Liver (tissue), 9 donors: ENCODE measurements around the gene WNK2. TPM values are rescaled to one million over a fixed set of nuclear protein-coding genes. Genes with fewer than 3 reads are reported as not detected.

Experiments
- DNase-seq: peaks from one replicate; pipeline ENCODE4 v3.0.0-alpha.2; 2017; ENCODE audit warnings: low spot score
- H3K27ac ChIP-seq, 2 donors: one replicate each; pipeline ENCODE4 v1.7.0; 2013; ENCODE audit warnings: inconsistent platforms in 2 of 2, low read length in 2 of 2, control low read depth in 1 of 2, low read depth in 1 of 2, mild to moderate bottlenecking in 1 of 2
- H3K27me3 ChIP-seq, 4 donors: one replicate each; pipeline versions ENCODE4 v1.6.1 to v1.7.0; 2013; ENCODE audit warnings: low read length in 3 of 4, inconsistent platforms in 1 of 4, mild to moderate bottlenecking in 1 of 4, moderate library complexity in 1 of 4; ENCODE audit not compliant: control insufficient read depth in 4 of 4, insufficient read depth in 4 of 4
- H3K36me3 ChIP-seq, 4 donors: one replicate each; pipeline versions ENCODE4 v1.6.1 to v1.7.0; 2013; ENCODE audit warnings: low read length in 3 of 4, mild to moderate bottlenecking in 3 of 4, low read depth in 1 of 4, moderate library complexity in 1 of 4; ENCODE audit not compliant: control insufficient read depth in 4 of 4, insufficient read depth in 3 of 4
- H3K4me1 ChIP-seq, 4 donors: one replicate each; pipeline versions ENCODE4 v1.6.1 to v1.7.0; 2013; ENCODE audit warnings: low read length in 3 of 4, mild to moderate bottlenecking in 3 of 4, moderate library complexity in 1 of 4; ENCODE audit not compliant: control insufficient read depth in 4 of 4, insufficient read depth in 4 of 4
- H3K4me3 ChIP-seq, 3 donors: one replicate each; pipeline versions ENCODE4 v1.6.1 to v1.7.0; 2013; ENCODE audit warnings: low read length in 3 of 3, control low read depth in 1 of 3, low read depth in 1 of 3, mild to moderate bottlenecking in 1 of 3
- H3K9ac ChIP-seq, 2 donors: one replicate each; pipeline ENCODE4 v1.7.0; 2013; ENCODE audit warnings: low read length in 2 of 2, mild to moderate bottlenecking in 2 of 2, moderate library complexity in 2 of 2, control low read depth in 1 of 2, low read depth in 1 of 2
- H3K9me3 ChIP-seq, 4 donors: one replicate each; pipeline versions ENCODE4 v1.6.1 to v1.7.0; 2013; ENCODE audit warnings: low read length in 3 of 4; ENCODE audit not compliant: control insufficient read depth in 4 of 4
- EGR1 ChIP-seq, 2 donors: IDR thresholded peaks; 2 replicates each; pipeline ENCODE4 v1.6.1; 2016 to 2018; ENCODE audit warnings: antibody characterized with exemption in 2 of 2, low read depth in 2 of 2
- FOXA1 ChIP-seq: IDR thresholded peaks from 2 replicates; pipeline ENCODE4 v1.6.1; 2016; ENCODE audit warnings: antibody characterized with exemption
- GABPA ChIP-seq, 2 donors: IDR thresholded peaks in 1 of 2; conservative IDR thresholded peaks in 1 of 2; 2 replicates each; pipeline ENCODE4 v1.6.1; 2016; ENCODE audit warnings: antibody characterized with exemption in 2 of 2, mild to moderate bottlenecking in 1 of 2, moderate library complexity in 1 of 2
- HNF4A ChIP-seq, 2 donors: conservative IDR thresholded peaks; 2 replicates each; pipeline ENCODE4 v1.6.1; 2016; ENCODE audit warnings: antibody characterized with exemption in 2 of 2, mild to moderate bottlenecking in 2 of 2
- HNF4G ChIP-seq: IDR thresholded peaks from 2 replicates; pipeline ENCODE4 v1.6.1; 2016; ENCODE audit warnings: antibody characterized with exemption
- JUND ChIP-seq, 2 donors: IDR thresholded peaks; 2 replicates each; pipeline ENCODE4 v1.6.1; 2016; ENCODE audit warnings: antibody characterized with exemption in 2 of 2
- MAX ChIP-seq: IDR thresholded peaks from 2 replicates; pipeline ENCODE4 v1.6.1; 2016; ENCODE audit warnings: antibody characterized with exemption
- NR2F2 ChIP-seq: IDR thresholded peaks from 2 replicates; pipeline ENCODE4 v1.6.1; 2016; ENCODE audit warnings: antibody characterized with exemption
- RAD21 ChIP-seq, 2 donors: IDR thresholded peaks; 2 replicates each; pipeline ENCODE4 v1.6.1; 2016; ENCODE audit warnings: antibody characterized with exemption in 2 of 2, mild to moderate bottlenecking in 2 of 2
- RXRA ChIP-seq, 2 donors: IDR thresholded peaks; 2 replicates each; pipeline ENCODE4 v1.6.1; 2017 to 2018; ENCODE audit warnings: antibody characterized with exemption in 2 of 2, mild to moderate bottlenecking in 1 of 2
- SP1 ChIP-seq: IDR thresholded peaks from 2 replicates; pipeline ENCODE4 v1.6.1; 2018; ENCODE audit warnings: antibody characterized with exemption, mild to moderate bottlenecking
- TAF1 ChIP-seq: conservative IDR thresholded peaks from 2 replicates; pipeline ENCODE4 v1.6.1; 2016; ENCODE audit warnings: antibody characterized with exemption, mild to moderate bottlenecking
- YY1 ChIP-seq: IDR thresholded peaks from 2 replicates; pipeline ENCODE4 v1.6.1; 2016; ENCODE audit warnings: antibody characterized with exemption, mild to moderate bottlenecking
- WGBS: extraction: QIAGEN DNeasy Blood & Tissue Kit; methylation state at CpG from one replicate; pipeline ENCODE4 v1.1.7; 2013; 5-methylcytosine and 5-hydroxymethylcytosine counted together
- polyA plus RNA-seq, 2 donors: library from polyadenylated mRNA; stranded (reverse) in 1 of 2; unstranded in 1 of 2; fragments of 200-250 nt in 1 of 2; fragments of >200 nt in 1 of 2; fragmentation: Nextera tagmentation in 1 of 2; extraction: Ambion mirVana in 1 of 2; gene quantifications; one replicate each; pipeline versions ENCODE4 v1.2.1 to v1.2.3, GENCODE V29; 2013 to 2015
- total RNA-seq, 2 donors: library from RNA; depleted of rRNA; stranded (reverse); fragments of >200 nt; gene quantifications; one replicate each; pipeline ENCODE4 v1.2.3, GENCODE V29; 2014
- TF ChIP-seq, protein P1 (sequence below): IDR thresholded peaks from 2 replicates; pipeline ENCODE4 v1.6.1; 2016; ENCODE audit warnings: antibody characterized with exemption, mild to moderate bottlenecking
- TF ChIP-seq, protein P2 (sequence below): IDR thresholded peaks from 2 replicates; pipeline ENCODE4 v1.6.1; 2016; ENCODE audit warnings: antibody characterized with exemption
- TF ChIP-seq, protein P3 (sequence below): IDR thresholded peaks from 2 replicates; pipeline ENCODE4 v1.6.1; 2016; ENCODE audit warnings: antibody characterized with exemption
- TF ChIP-seq, protein P4 (sequence below): fragments of 150-350 bp; IDR thresholded peaks from 2 replicates; pipeline ENCODE4 v1.5.1; 2017; ENCODE audit warnings: improper control_type of control experiment, low read depth, low read length; ENCODE audit not compliant: missing input control
- donor health status: healthy.
- donor health status: healthy.
- donor health status: healthy.
- donor health status: healthy.
- donor health status: healthy.

WNK2 gene
- total and polyA plus RNA-seq, 4 donors: 0.65 to 4.4 (median 1.7) TPM

DNA sequence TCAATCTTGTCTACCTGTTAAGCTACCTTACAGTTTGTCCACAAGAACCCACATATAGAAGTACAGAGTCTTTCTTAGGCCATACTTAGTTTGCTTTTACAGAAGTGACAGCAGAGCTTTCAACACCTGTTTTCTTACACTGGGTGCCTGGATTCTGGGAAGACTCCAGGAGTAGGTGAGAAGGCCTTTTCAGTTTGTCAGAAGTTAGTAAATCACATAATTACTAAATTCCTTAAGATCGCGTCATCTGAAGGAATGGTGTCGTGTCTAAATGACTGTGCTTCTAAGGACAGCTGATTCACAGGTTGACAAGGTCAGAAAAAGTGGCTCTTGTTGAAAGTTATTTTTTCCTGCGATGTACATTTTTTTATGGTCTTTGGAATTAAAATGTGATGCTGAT lies 170.5 kb downstream of the WNK2 start:
- Histone ChIP-seq H3K4me1 (no peaks in the 10 kb centered on the region), H3K9ac (no peak overlapping the region), H3K27ac (no peak overlapping the region), H3K36me3 (no peaks in the 10 kb centered on the region), H3K4me3 (no peak overlapping the region), H3K27me3 (no peaks in the 10 kb centered on the region), H3K9me3 (no peaks in the 10 kb centered on the region)
- WGBS: 96% methylated on average over 4 of the region's 4 CpGs
- TF ChIP-seq EGR1 (IDR thresholded peaks at IDR 0.05; ENCODE audit: low read depth in 2 of 2) (no peak), RAD21 (IDR thresholded peaks at IDR 0.05) (no peak)
- TF ChIP-seq, protein P1, sequence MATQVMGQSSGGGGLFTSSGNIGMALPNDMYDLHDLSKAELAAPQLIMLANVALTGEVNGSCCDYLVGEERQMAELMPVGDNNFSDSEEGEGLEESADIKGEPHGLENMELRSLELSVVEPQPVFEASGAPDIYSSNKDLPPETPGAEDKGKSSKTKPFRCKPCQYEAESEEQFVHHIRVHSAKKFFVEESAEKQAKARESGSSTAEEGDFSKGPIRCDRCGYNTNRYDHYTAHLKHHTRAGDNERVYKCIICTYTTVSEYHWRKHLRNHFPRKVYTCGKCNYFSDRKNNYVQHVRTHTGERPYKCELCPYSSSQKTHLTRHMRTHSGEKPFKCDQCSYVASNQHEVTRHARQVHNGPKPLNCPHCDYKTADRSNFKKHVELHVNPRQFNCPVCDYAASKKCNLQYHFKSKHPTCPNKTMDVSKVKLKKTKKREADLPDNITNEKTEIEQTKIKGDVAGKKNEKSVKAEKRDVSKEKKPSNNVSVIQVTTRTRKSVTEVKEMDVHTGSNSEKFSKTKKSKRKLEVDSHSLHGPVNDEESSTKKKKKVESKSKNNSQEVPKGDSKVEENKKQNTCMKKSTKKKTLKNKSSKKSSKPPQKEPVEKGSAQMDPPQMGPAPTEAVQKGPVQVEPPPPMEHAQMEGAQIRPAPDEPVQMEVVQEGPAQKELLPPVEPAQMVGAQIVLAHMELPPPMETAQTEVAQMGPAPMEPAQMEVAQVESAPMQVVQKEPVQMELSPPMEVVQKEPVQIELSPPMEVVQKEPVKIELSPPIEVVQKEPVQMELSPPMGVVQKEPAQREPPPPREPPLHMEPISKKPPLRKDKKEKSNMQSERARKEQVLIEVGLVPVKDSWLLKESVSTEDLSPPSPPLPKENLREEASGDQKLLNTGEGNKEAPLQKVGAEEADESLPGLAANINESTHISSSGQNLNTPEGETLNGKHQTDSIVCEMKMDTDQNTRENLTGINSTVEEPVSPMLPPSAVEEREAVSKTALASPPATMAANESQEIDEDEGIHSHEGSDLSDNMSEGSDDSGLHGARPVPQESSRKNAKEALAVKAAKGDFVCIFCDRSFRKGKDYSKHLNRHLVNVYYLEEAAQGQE: no peak
- TF ChIP-seq, protein P2, sequence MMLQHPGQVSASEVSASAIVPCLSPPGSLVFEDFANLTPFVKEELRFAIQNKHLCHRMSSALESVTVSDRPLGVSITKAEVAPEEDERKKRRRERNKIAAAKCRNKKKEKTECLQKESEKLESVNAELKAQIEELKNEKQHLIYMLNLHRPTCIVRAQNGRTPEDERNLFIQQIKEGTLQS: no peak
- no peak for DNase-seq

DNA sequence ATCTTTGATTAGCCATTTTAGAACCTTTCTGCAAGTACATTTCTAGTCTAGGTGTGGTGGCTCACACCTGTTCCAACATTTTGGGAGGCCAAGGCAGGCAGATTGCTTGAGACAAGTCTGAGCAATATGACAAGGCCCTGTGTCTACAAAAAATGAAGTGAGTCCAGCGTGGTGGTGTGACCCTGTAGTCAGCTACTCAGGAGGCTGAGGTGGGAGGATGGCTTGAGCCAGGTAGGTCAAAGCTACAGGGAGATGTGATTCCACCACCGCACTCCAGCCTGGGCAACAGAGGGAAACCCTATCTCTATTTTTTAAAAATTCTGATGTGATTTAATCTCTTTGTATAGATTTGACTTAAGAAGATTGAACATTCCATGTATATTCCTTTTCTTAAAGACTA lies 171.9 kb downstream of the WNK2 start:
- Histone ChIP-seq H3K4me3 (no peak overlapping the region), H3K27me3 (no peaks in the 10 kb centered on the region), H3K27ac (no peak overlapping the region), H3K36me3 (no peaks in the 10 kb centered on the region), H3K9ac (no peak overlapping the region), H3K4me1 (no peaks in the 10 kb centered on the region), H3K9me3 (no peaks in the 10 kb centered on the region)
- no peak for DNase-seq
- WGBS: 89% methylated on average over 2 of the region's 2 CpGs
- no peak for TF ChIP-seq YY1
- TF ChIP-seq TAF1: no peak
- no peak for TF ChIP-seq SP1
- TF ChIP-seq HNF4A (conservative IDR thresholded peaks at IDR 0.05): no peak
- no peak for TF ChIP-seq RAD21 (IDR thresholded peaks at IDR 0.05)
- no peak for TF ChIP-seq FOXA1
- TF ChIP-seq JUND (IDR thresholded peaks at IDR 0.05): no peak
- TF ChIP-seq, protein P3, sequence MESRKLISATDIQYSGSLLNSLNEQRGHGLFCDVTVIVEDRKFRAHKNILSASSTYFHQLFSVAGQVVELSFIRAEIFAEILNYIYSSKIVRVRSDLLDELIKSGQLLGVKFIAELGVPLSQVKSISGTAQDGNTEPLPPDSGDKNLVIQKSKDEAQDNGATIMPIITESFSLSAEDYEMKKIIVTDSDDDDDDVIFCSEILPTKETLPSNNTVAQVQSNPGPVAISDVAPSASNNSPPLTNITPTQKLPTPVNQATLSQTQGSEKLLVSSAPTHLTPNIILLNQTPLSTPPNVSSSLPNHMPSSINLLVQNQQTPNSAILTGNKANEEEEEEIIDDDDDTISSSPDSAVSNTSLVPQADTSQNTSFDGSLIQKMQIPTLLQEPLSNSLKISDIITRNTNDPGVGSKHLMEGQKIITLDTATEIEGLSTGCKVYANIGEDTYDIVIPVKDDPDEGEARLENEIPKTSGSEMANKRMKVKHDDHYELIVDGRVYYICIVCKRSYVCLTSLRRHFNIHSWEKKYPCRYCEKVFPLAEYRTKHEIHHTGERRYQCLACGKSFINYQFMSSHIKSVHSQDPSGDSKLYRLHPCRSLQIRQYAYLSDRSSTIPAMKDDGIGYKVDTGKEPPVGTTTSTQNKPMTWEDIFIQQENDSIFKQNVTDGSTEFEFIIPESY: no peak
- no peak for TF ChIP-seq RXRA (IDR thresholded peaks at IDR 0.05)
- no peak for TF ChIP-seq MAX

DNA sequence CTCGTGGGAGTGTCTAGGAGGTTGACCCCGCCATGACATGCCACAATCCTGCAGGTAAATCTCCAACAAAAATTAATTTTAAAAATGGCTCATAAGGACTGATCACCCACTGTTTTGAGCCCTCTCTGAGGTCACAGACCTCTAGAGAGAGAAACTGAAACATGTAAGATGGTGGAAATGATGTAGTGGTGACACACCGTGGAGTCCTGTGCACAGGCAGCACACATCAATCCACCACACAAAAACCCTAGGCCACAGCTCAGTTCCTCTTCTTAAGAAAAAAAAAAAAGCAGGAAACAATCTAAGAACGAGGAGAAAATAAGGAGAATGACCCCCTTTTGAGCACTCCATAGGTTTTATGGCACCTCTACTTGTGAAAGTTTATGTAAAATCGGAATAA lies 173.7 kb downstream of the WNK2 start:
- H3K9ac ChIP-seq: no peak overlapping the region
- H3K4me3 ChIP-seq: no peak overlapping the region
- H3K27ac ChIP-seq: no peak overlapping the region
- 64% methylated on average over 5 of the region's 5 CpGs for WGBS
- no peaks in the 10 kb centered on the region for H3K9me3 ChIP-seq
- no peaks in the 10 kb centered on the region for H3K27me3 ChIP-seq
- no peak for DNase-seq
- H3K4me1 ChIP-seq: no peaks in the 10 kb centered on the region
- H3K36me3 ChIP-seq: no peaks in the 10 kb centered on the region
- TF ChIP-seq, protein P2: no peak
- no peak for TF ChIP-seq EGR1 (IDR thresholded peaks at IDR 0.05; ENCODE audit: low read depth in 2 of 2)
- TF ChIP-seq, protein P4, sequence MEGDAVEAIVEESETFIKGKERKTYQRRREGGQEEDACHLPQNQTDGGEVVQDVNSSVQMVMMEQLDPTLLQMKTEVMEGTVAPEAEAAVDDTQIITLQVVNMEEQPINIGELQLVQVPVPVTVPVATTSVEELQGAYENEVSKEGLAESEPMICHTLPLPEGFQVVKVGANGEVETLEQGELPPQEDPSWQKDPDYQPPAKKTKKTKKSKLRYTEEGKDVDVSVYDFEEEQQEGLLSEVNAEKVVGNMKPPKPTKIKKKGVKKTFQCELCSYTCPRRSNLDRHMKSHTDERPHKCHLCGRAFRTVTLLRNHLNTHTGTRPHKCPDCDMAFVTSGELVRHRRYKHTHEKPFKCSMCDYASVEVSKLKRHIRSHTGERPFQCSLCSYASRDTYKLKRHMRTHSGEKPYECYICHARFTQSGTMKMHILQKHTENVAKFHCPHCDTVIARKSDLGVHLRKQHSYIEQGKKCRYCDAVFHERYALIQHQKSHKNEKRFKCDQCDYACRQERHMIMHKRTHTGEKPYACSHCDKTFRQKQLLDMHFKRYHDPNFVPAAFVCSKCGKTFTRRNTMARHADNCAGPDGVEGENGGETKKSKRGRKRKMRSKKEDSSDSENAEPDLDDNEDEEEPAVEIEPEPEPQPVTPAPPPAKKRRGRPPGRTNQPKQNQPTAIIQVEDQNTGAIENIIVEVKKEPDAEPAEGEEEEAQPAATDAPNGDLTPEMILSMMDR: no peak
- TF ChIP-seq HNF4G: no peak
- no peak for TF ChIP-seq RAD21 (IDR thresholded peaks at IDR 0.05)
- TF ChIP-seq FOXA1: no peak
- no peak for TF ChIP-seq TAF1
- no peak for TF ChIP-seq MAX
- TF ChIP-seq GABPA (IDR thresholded peaks at IDR 0.05 in 1 of 2, conservative IDR thresholded peaks at IDR 0.05 in 1 of 2): no peak
- no peak for TF ChIP-seq NR2F2
- TF ChIP-seq YY1: no peak
- no peak for TF ChIP-seq SP1
- TF ChIP-seq, protein P3: no peak
